GM21717 (cell line): ENCODE measurements around the gene USH1C.

ENCODE experiments used
- ATAC-seq: cut with Tn5 transposase; IDR thresholded peaks from one replicate; pipeline ENCODE4 v1.9.1; 2021; ENCODE audit warnings: mild to moderate bottlenecking, moderate library complexity; ENCODE audit not compliant: unreplicated experiment

USH1C gene

GRCh38 chr11:17477361-17477760 is 66.9 kb downstream of the USH1C start:
- ATAC-seq: no peak

GRCh38 chr11:17477084-17477333 is 67.2 kb downstream of the USH1C start:
- no peak for ATAC-seq

DNA sequence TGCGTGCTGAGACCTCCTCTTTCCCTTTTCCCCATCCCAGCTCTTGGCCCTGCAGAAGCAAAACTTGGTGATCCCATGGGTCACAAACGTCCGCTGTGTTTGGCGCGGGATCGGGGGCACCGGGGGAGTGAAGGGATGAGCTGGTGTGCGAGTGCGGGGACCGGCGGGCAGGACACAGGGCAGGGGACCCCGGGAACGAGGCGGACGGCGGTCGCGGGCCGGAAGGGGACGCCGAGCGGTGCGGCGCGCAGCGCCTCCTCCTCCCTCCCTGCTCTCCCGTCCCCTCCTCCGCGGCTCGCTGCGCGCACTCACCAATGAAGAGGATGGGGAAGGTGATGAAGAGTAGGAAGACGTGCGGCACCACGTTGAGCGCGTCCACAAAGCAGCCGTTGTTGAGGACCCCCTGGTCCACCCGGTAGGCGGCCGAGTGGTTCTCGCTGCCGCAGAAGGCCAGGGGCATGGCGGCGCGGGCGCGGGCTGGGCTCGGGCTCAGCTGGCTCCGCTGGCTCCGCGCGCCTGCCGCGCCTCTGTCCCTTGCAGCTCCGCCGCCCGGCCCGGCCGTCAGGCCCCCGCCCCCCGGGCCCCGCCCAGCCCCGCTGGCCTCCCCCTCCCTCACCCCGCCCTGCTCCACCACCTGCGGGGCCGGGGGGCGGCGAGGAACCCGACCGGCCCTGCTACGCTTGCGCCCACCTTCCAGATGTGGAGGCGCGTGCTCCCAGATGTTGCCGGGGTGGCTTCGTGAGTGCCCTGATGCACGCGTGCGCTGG is 67.7 kb downstream of the USH1C start, which contains the start of gene ABCC8:
ABCC8 (minus strand) TSS at position 529 of the 767 bp plus-strand sequence; CDS start at position 460, 69 bp downstream.
- ATAC-seq: no peak

- no peak for ATAC-seq
These were observed 68.4 kb downstream of the USH1C start for GRCh38 chr11:17475666-17476316.

- no peak for ATAC-seq
These were observed 71.0 kb downstream of the USH1C start for GRCh38 chr11:17473071-17473744.

GRCh38 chr11:17472467-17472866 is 71.7 kb downstream of the USH1C start:
- no peak for ATAC-seq

- no peak for ATAC-seq
These were observed 72.7 kb downstream of the USH1C start for GRCh38 chr11:17471501-17471900.

DNA sequence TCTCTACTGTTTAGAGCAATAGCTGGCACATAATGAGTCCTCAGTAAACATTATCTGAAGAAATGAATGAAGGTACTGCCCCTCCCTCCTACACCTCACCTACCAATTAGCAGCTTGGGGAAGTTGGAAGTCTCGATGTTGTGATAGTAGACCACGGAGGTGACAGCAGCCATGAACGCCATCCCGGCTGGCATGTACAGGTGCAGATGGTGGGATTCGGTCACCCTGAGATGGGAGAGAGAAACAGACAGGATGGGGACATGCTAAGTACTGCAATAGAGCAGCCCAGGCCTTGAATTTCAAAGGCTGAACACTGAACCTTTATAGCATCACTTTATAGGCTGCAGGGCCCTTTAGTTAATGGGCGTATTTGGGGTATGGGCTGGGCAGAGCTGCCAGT is 74.2 kb downstream of the USH1C start:
- no peak for ATAC-seq

DNA sequence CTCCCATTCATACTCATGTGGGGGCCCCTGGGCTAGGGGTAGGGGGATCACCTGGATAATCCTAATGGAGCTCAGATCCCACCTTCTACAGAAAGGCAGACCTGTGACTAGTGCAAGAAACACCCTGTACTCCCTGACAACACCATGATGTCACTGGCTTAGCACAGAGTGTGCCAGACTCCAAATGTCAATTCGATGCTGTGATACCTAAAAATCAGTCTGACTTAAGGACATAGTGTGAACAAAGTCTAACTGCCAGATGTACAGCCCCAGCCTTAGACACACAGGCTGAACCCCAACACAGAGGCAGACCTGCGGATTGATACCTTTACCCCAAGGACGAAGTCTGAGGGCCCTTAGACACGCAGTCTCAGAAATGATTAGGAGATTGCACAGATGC is 76.1 kb downstream of the USH1C start:
- no peak for ATAC-seq

DNA sequence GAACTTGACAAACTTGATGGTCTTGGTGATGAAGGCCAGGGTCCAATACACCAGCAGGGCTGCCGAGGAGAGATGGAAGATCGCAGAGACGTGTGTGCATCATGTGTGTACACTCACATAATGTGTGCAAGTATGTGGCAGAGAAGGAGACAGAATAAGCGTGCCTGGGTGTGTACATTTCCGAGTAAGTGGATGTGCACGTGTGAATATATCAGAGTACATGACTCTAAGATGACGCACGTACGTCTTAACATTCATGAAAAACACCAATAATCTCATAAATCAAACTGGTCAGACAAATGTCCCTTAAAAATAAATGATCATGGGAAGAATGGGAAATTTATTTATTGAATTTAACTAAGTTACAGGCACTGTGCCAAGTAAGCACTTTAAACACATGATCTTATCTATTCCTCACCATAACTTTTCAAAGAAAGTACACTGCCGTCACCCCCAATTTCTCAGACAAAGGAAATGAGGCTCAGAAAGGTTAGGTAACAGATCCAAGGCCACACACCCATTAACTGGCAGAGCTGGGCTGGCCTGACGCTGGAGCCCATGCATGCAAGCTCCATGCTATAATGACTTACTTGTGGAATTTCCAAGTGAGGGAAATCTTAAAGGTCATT is 80.6 kb downstream of the USH1C start:
- no peak for ATAC-seq

GRCh38 chr11:17462940-17463339 is 81.3 kb downstream of the USH1C start:
- no peak for ATAC-seq

GRCh38 chr11:17460406-17460805 is 83.8 kb downstream of the USH1C start:
- no peak for ATAC-seq

DNA sequence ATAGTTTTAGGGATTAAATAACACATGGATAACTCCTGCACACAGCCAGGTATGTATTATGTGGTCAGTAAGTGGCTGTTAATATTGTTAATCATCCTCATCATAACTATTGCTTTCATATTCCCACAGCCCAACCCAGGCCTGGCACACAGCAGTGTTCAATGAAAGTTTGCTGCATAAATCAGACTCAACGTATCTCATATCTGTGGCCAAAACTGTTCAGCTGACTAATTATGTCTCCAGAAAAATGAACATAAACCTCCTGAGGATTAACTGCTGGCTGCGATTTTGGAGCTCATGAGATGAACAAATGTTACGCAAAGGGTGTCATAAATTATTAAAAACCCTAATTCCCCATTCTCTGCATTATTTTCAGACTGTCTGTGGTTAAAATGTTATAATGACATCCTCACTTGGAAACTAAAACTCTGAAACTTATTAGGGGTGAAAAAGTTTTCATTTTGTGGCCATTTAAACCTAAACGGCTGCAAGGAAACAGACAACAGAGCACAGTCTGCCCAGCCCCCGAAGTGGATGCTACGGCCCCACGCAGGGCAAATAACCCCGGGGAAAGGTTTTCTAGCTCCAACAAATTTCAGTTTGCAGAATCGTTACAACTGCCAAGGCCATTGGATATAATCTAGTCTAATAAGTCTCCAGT is 84.8 kb downstream of the USH1C start:
- no peak for ATAC-seq

GRCh38 chr11:17458268-17458667 is 85.9 kb downstream of the USH1C start:
- ATAC-seq: no peak

DNA sequence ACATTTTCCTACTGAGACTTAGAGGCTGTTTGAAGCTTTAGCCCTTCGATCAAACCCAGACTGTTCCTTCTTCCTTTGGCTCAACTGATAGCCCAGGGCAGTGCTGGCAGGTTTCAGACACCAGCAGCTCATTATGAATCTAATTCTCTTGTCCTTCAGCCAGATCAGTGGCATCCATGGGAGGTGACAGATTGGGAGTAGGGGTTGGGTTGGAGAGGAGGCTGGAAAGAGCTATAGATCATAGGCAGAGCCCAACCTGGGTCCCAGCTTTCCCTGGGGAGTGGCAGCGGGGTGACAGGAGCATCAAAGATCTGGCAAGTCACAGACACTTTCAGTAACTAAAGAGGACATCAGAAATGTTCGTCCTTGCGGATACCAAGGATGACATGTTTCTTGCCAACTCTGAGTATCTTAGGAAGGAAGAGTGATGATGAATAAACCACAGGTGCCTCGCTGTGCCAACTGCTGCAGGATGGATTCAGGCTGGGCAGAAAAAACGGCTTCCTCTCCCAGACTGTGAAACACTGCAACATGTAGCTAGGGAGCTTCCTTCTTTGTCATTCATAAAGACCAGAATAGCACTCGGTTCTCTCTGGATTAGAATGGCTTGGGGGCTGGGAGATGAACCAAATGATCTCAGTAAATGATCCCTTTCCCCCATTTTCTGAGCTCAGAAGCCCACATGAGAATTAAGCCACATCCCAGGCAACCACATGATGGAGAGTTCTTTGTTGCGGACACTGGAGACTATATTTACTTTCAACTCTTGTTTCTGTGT is 86.6 kb downstream of the USH1C start:
- ATAC-seq: no peak

- ATAC-seq: no peak
These were observed 91.5 kb downstream of the USH1C start for GRCh38 chr11:17452668-17453067.

DNA sequence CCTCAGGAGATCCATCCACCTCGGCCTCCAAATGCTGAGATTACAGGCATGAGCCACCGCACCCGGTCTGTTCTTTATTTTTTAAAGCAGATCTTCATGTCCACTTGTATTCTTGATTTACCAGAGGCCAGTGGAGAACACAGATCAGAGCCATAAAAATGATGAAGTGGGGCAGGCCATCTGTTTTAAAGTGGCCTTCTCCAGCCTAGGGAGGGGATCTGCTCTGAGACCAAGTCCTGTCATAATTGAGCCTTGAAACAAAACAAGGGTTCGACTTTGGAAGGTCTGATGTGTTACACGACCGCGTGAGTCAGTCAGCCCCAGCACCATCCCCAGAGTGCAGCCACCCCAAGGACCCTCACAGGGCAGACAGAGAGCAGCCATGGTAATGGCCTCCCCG is 95.1 kb downstream of the USH1C start:
- no peak for ATAC-seq

GRCh38 chr11:17446482-17446881 is 97.7 kb downstream of the USH1C start:
- ATAC-seq: no peak

DNA sequence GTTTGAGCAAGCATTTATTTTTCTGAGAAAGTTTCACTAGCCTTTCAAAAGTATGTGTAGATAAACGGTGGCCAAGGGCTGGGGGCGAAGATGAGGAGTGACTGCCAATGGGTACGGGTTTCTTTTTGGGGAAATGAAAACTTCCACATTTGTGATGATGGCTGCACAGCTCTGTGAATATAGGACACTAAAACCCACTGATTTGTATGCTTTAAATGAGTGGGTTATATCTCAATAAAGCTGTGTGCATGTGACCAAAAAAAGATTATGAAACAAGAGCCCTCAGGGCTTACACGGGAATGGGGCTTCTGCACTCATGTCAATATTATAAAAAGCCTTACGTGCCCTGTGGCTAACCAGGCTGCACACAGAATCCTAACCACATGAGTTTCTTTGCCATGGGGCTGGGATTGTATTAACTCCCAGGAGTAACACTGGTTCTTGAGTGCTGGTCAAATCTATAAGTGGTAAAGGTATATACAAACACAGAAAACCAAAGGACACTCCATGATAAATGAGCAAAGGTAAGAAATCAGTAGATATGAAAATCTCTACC is 98.9 kb downstream of the USH1C start:
- no peak for ATAC-seq
